CD4-positive, alpha-beta T cell treated with Interleukin-15 for 4 hours (primary cell): ENCODE results near the gene ZNF143.

Experiments used
- DNase-seq: peaks from one replicate; pipeline ENCODE4 v3.0.0-alpha.2; 2020; ENCODE audit warnings: low spot score

Gene ZNF143

GRCh38 chr11:9575260-9576240 lies 114.7 kb downstream of the ZNF143 start:
- peak; percentile 24 for DNase-seq

GRCh38 chr11:9576701-9577381 lies 116.0 kb downstream of the ZNF143 start:
- no peak for DNase-seq

- peak; percentile 30 for DNase-seq
Observed at GRCh38 chr11:9577556-9577955, 116.7 kb downstream of the ZNF143 start.
